ENCODE measurements around the gene NTM.

NTM gene

GRCh38 chr11:131895865-131896264 lies 525.5 kb downstream of the NTM start:
- no peak for TF ChIP-seq EZH2phosphoT487 (IDR thresholded peaks at IDR 0.05; ENCODE audit: borderline replicate concordance)
- TF ChIP-seq, protein P1, sequence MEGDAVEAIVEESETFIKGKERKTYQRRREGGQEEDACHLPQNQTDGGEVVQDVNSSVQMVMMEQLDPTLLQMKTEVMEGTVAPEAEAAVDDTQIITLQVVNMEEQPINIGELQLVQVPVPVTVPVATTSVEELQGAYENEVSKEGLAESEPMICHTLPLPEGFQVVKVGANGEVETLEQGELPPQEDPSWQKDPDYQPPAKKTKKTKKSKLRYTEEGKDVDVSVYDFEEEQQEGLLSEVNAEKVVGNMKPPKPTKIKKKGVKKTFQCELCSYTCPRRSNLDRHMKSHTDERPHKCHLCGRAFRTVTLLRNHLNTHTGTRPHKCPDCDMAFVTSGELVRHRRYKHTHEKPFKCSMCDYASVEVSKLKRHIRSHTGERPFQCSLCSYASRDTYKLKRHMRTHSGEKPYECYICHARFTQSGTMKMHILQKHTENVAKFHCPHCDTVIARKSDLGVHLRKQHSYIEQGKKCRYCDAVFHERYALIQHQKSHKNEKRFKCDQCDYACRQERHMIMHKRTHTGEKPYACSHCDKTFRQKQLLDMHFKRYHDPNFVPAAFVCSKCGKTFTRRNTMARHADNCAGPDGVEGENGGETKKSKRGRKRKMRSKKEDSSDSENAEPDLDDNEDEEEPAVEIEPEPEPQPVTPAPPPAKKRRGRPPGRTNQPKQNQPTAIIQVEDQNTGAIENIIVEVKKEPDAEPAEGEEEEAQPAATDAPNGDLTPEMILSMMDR (conservative IDR thresholded peaks at IDR 0.05; ENCODE audit: low read length) = no peak
- no peak overlapping the region for H3K4me3 ChIP-seq (ENCODE audit: low read length, poor library complexity, severe bottlenecking)
- H3K4me2 ChIP-seq (ENCODE audit: low read depth, low read length, poor library complexity, severe bottlenecking) = no peak overlapping the region
- no peaks in the 10 kb centered on the region for H3K4me1 ChIP-seq (ENCODE audit: insufficient read depth, low read length, poor library complexity, severe bottlenecking)
- no peaks in the 10 kb centered on the region for H4K20me1 ChIP-seq (ENCODE audit: insufficient read depth, low read length, poor library complexity, severe bottlenecking)
- no peaks in the 10 kb centered on the region for H3F3A ChIP-seq (ENCODE audit: low read depth)
- no peaks in the 10 kb centered on the region for H3K9me3 ChIP-seq (ENCODE audit: insufficient read depth, low read depth, low read length)
- no peak overlapping the region for H3K9ac ChIP-seq (ENCODE audit: low read depth, low read length, poor library complexity, severe bottlenecking)
- no peaks in the 10 kb centered on the region for H3K36me3 ChIP-seq (ENCODE audit: insufficient read depth, low read length)
- H3K27me3 ChIP-seq (ENCODE audit: insufficient read depth, low read length, poor library complexity, severe bottlenecking) = no peaks in the 10 kb centered on the region
- no peaks in the 10 kb centered on the region for H3K79me2 ChIP-seq (ENCODE audit: insufficient read depth, low read length)
- H2AFZ ChIP-seq (ENCODE audit: low read length) = no peak overlapping the region
- no peaks in the 10 kb centered on the region for H3K9me2 ChIP-seq (replicated peaks; ENCODE audit: low read depth, low read length)

DNA sequence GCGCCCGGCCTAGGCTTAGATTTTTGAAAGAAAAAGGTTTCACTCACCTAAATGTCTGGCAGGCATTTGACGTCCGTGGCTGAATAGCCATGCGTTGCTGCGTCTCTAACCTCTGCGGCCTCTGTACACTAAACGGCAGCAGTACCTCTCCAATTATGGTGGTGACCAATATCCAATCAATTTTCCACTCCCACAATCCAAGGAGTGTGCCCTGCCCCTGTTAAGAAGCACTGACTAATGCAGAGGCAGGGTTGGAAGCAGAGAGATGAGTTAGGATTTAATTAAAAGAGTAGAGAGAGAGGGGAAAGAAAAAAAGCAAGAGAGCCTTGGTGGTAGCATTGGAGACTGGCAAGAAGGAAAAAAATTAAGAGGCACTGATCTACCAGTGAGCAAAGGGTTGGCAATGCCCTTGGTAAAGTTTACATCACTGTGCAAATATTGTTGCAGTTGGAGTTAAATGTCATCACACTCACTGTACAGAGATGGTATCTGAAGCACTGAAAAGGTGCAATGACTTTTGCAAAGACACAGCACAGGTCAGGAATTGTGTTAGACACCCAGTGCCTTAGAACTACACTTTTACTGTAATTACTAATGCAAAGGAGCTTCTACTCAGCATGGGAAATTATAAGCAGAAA lies 526.7 kb downstream of the NTM start:
- Histone ChIP-seq H2AFZ (ENCODE audit: low read length) (no peak overlapping the region), H3K9ac (ENCODE audit: low read depth, low read length, poor library complexity, severe bottlenecking) (no peak overlapping the region), H3K9me3 (ENCODE audit: insufficient read depth, low read depth, low read length) (no peaks in the 10 kb centered on the region), H4K20me1 (ENCODE audit: insufficient read depth, low read length, poor library complexity, severe bottlenecking) (no peaks in the 10 kb centered on the region), H3K9me2 (replicated peaks; ENCODE audit: low read depth, low read length) (no peaks in the 10 kb centered on the region), H3K4me2 (ENCODE audit: low read depth, low read length, poor library complexity, severe bottlenecking) (no peak overlapping the region), H3K36me3 (ENCODE audit: insufficient read depth, low read length) (no peaks in the 10 kb centered on the region), H3K79me2 (ENCODE audit: insufficient read depth, low read length) (no peaks in the 10 kb centered on the region), H3K4me1 (ENCODE audit: insufficient read depth, low read length, poor library complexity, severe bottlenecking) (no peaks in the 10 kb centered on the region), H3F3A (ENCODE audit: low read depth) (no peaks in the 10 kb centered on the region), H3K27me3 (ENCODE audit: insufficient read depth, low read length, poor library complexity, severe bottlenecking) (no peaks in the 10 kb centered on the region), H3K4me3 (ENCODE audit: low read length, poor library complexity, severe bottlenecking) (no peak overlapping the region)
- no peak for TF ChIP-seq EZH2phosphoT487 (IDR thresholded peaks at IDR 0.05; ENCODE audit: borderline replicate concordance)
- TF ChIP-seq, protein P1 (conservative IDR thresholded peaks at IDR 0.05; ENCODE audit: low read length) = no peak

DNA sequence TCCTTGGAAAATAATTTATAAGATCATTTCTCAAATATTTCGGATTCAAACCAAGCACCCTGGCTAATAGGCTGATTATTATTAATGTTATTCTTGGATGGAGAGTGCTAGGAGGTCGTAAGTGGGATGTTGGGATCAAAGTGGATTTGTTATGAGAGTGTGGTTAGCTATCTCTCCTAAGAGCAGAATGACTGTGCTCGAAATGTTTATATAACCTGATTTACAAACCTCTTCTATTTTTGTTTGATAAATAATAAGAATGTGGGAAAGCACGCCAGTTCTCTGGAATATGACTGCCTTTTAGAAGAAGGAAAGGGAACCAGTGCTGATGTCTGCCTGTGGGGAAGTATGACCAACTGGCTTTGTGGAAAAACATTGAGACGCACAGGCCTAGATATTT lies 527.5 kb downstream of the NTM start:
- Histone ChIP-seq H3K9me2 (replicated peaks; ENCODE audit: low read depth, low read length) (no peaks in the 10 kb centered on the region), H2AFZ (ENCODE audit: low read length) (no peak overlapping the region), H3K79me2 (ENCODE audit: insufficient read depth, low read length) (no peaks in the 10 kb centered on the region), H3K36me3 (ENCODE audit: insufficient read depth, low read length) (no peaks in the 10 kb centered on the region), H3K4me1 (ENCODE audit: insufficient read depth, low read length, poor library complexity, severe bottlenecking) (no peaks in the 10 kb centered on the region), H3F3A (ENCODE audit: low read depth) (no peaks in the 10 kb centered on the region), H4K20me1 (ENCODE audit: insufficient read depth, low read length, poor library complexity, severe bottlenecking) (no peaks in the 10 kb centered on the region), H3K4me2 (ENCODE audit: low read depth, low read length, poor library complexity, severe bottlenecking) (no peak overlapping the region), H3K27me3 (ENCODE audit: insufficient read depth, low read length, poor library complexity, severe bottlenecking) (no peaks in the 10 kb centered on the region), H3K9ac (ENCODE audit: low read depth, low read length, poor library complexity, severe bottlenecking) (no peak overlapping the region), H3K9me3 (ENCODE audit: insufficient read depth, low read depth, low read length) (no peaks in the 10 kb centered on the region), H3K4me3 (ENCODE audit: low read length, poor library complexity, severe bottlenecking) (no peak overlapping the region)
- TF ChIP-seq, protein P1 (conservative IDR thresholded peaks at IDR 0.05; ENCODE audit: low read length) = no peak
- TF ChIP-seq EZH2phosphoT487 (IDR thresholded peaks at IDR 0.05; ENCODE audit: borderline replicate concordance) = no peak

Data from Loucy (cell line).